Stimulated activated CD8-positive, alpha-beta memory T cell treated with anti-CD3 and anti-CD28 coated beads, Interleukin-12 subunit alpha, Interleukin-12 subunit beta, amount 100 ng/mL, for 24 hours (primary cell): ENCODE data around the gene FIGN.

Experiments used
- DNase-seq: peaks from one replicate; pipeline ENCODE4 v3.0.0-alpha.2; 2020; ENCODE audit errors: extremely low read depth

Gene FIGN

GRCh38 chr2:163564236-163564635, 171.6 kb downstream of the FIGN start:
- no peak for DNase-seq

DNA sequence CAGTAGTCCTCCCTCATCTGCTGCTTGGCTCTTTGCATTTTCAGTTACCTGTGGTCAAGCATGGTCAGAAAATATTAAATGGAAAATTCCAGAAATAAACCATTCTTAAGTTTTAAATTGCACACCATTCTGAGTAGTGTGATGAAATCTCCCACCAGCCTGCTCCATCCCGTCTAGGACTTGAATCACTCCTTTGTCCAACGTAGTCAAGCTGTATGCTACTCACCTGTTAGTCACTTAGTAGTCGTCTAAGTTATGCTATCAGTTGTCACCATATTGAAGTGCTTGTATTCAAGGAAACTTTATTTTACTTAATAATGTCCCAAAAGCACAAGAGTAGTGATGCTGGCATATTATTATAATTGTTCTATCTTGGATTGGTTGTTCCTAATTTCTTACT, 172.5 kb downstream of the FIGN start:
- DNase-seq, result no peak

- no peak for DNase-seq
These were observed 177.4 kb downstream of the FIGN start for GRCh38 chr2:163558251-163559021.

- DNase-seq, result no peak
These were observed 179.3 kb downstream of the FIGN start for GRCh38 chr2:163556511-163556910.

DNA sequence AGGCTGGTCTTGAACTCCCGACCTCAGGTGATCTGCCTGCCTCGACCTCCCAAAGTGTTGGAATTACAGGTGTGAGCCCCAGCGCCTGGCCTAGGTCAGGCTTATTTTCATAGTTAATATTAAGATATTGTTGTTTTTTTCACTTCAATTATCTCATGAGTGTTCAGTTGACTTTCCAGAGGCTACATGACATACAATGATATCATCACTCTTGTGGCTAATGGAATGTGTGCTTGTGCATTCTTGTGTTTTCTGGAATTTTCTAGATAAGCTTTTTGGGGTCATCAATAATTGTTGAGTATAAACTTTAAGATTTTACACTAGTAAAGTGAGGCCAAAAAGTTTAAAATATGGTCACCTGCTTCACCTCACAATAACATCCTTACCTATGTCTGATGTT, 180.9 kb downstream of the FIGN start:
- no peak for DNase-seq

GRCh38 chr2:163553601-163554000, 182.2 kb downstream of the FIGN start:
- no peak for DNase-seq

DNA sequence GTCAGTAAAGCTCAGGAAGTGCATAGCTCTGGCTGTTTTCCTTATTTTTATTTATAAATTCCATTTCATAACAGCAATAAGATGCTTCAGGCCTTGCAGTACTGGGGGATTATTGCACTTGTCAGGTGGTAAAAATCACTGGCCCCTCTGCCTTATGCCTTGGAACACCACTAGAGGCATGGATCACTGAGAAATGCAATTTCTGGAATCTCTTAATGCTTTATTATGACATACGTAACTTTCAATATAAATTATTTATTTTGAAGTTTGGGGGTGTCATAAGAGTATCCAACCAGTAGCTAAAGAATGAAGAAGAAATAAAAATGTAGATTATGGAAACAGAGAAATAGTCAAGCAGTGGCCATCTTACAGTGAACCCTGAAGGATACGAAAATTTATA, 183.1 kb downstream of the FIGN start:
- DNase-seq, result no peak

DNA sequence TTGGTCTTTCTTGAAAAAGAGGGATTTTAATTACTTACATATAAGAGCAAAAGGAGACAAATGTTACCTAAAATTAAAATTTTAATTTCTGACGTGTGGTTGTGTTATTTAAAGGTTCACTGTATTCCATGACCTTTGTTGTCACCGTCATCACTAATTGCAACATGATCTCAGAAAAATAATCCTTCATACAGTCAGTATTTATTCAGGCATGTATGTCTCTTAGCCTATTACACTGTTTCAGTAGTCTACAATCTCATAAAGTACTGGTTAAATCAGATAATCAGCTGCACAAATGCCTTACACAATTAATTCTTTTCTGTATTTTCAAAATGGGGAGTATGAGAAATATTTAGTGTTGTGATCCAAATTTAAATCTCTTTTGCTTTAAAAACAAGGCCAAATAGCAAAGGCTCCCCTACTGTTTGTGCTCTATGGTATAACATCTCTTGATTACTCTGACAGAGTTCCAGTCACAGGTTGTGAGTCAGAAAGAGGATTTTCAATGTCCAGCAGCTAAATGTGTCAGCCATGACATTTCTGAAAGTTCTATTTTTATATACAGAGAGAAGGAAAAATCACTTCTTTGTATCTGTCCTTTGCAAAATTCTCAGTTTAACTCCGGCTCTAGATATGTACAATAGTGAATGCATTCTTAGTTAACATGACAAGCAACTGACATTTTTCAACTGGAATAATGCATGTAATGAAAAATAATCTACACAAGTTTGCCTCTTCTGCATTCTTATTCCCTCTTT, 184.0 kb downstream of the FIGN start:
- no peak for DNase-seq

- no peak for DNase-seq
These were observed 186.8 kb downstream of the FIGN start for GRCh38 chr2:163548970-163549369.
